ENCODE data around the gene ASCL2.

Gene ASCL2

DNA sequence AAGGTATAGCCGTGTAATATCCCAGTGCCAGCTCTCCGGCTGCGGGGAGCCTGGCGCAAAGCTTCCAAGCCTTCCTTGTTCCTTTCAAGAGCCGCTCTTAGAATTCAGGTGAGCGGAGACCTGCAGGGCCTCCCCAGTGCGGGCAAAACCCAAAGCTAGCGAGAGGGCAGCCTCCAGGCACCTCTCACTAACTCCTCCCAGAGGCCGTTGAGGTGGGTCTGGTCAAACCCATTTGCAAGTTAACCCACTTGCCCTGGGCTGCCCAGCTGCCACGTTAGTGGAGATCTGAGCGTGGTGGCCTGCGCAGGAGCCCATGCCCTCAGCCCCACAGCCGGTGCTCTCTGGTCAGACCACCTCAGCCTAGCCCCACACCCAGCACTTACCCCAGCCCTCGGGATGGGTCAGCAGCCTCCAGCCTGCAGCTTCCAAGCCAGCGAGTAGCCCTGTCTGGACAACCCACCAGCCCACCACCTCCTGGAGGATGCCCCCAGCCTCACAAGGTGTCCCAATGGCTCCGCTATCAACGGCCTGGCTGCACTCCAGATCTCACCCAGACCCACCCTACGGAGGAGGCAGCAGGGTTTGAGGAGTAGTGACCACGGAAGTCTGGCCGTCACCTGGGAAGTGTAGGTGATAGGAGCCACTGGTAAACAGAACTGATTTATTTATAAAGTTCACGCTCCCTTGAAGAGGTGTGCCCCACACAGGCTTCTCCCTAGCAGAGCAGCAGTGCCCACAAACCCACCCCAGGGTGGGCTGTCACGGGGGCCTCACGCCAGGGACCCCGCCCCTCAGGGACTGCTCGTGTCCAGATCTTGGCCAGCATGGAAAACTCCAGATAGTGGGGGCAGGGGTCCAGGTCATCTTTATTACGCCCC, 2.3 kb downstream of the ASCL2 start:
- Histone ChIP-seq H3K9ac (ENCODE audit: low read length) (no peak overlapping the region), H3K36me3 (ENCODE audit: control insufficient read depth, insufficient read depth, low read length, severe bottlenecking) (no peaks in the 10 kb centered on the region), H3K27me3 (replicated peaks; ENCODE audit: control insufficient read depth, insufficient read depth, low read length) (peaks cover 25% of the 10 kb centered on the region), H3K4me1 (ENCODE audit: control insufficient read depth, insufficient read depth, low read length) (no peaks in the 10 kb centered on the region), H3K4me3 (ENCODE audit: low read length) (no peak overlapping the region), H3K9me3 (ENCODE audit: control insufficient read depth, low read length) (no peaks in the 10 kb centered on the region)
- no peak for DNase-seq (ENCODE audit: low read depth)

DNA sequence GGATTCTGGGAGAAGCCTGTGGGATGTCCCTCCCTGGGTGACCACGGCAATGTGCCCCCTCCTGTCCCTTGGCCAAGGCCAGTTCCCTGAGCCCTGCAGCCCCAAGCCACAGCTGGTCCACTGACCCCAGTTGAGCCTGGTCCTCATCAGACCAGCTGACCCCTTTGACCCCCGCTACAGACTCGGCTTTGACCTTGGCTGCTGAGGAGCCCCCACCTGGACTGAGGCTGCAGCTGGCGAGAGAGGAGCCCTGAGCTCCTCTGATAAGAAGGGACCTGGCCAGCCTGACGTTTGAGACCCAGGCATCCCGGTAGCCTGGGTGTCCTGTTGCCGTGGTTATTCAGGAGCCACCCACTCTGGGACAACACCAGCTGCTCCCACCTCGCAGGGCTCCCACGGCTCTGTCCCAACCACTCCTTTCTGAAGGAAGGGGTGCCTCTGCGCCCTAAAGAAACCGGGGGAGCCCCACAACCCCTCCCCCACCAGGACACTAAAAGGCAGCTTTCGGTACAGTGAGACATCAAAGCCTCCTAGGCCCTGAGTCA, 3.0 kb downstream of the ASCL2 start:
- H3K4me3 ChIP-seq (ENCODE audit: low read length): no peak overlapping the region
- no peaks in the 10 kb centered on the region for H3K36me3 ChIP-seq (ENCODE audit: control insufficient read depth, insufficient read depth, low read length, severe bottlenecking)
- no peaks in the 10 kb centered on the region for H3K4me1 ChIP-seq (ENCODE audit: control insufficient read depth, insufficient read depth, low read length)
- no peak overlapping the region for H3K9ac ChIP-seq (ENCODE audit: low read length)
- H3K9me3 ChIP-seq (ENCODE audit: control insufficient read depth, low read length): no peaks in the 10 kb centered on the region
- DNase-seq (ENCODE audit: low read depth): no peak
- peaks cover 20% of the 10 kb centered on the region for H3K27me3 ChIP-seq (replicated peaks; ENCODE audit: control insufficient read depth, insufficient read depth, low read length)

DNA sequence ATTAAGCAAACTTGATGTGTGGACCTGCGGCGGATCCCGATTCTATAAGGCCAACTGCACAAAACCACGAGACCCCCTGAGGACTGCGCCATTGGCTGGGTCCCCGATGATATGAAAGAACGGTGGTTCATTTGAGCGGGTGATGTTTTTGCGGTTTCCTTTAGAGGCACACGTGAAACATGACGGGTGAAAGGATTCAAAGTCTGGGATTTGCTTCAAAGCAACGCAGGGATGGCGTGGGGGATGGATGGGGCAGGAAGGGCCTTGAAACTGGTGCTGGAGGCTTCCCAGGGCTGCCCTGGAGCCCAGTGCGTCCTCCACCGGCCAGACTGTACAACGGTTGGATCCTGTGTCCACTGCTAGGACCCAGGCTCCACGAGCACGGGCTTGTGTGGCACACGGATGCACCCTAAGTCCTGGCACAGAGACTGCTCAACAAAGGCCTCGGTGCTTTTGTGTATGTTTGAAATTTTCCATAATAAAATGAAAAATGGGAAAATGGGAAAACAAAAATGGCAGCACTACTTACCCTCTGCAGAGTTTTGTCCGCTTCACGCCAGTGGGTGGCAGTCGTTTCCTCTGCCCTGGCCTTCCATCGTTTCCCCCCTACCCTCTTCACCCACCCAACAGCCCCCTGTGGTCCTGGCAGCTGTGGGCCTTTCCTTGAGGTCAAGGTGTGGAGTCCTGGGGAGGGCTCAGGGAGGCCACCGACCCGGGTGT, 3.6 kb downstream of the ASCL2 start:
- no peak overlapping the region for H3K9ac ChIP-seq (ENCODE audit: low read length)
- H3K4me1 ChIP-seq (ENCODE audit: control insufficient read depth, insufficient read depth, low read length): no peaks in the 10 kb centered on the region
- peaks cover 19% of the 10 kb centered on the region for H3K27me3 ChIP-seq (replicated peaks; ENCODE audit: control insufficient read depth, insufficient read depth, low read length)
- H3K4me3 ChIP-seq (ENCODE audit: low read length): no peak overlapping the region
- H3K36me3 ChIP-seq (ENCODE audit: control insufficient read depth, insufficient read depth, low read length, severe bottlenecking): no peaks in the 10 kb centered on the region
- no peaks in the 10 kb centered on the region for H3K9me3 ChIP-seq (ENCODE audit: control insufficient read depth, low read length)
- DNase-seq (ENCODE audit: low read depth): no peak

DNA sequence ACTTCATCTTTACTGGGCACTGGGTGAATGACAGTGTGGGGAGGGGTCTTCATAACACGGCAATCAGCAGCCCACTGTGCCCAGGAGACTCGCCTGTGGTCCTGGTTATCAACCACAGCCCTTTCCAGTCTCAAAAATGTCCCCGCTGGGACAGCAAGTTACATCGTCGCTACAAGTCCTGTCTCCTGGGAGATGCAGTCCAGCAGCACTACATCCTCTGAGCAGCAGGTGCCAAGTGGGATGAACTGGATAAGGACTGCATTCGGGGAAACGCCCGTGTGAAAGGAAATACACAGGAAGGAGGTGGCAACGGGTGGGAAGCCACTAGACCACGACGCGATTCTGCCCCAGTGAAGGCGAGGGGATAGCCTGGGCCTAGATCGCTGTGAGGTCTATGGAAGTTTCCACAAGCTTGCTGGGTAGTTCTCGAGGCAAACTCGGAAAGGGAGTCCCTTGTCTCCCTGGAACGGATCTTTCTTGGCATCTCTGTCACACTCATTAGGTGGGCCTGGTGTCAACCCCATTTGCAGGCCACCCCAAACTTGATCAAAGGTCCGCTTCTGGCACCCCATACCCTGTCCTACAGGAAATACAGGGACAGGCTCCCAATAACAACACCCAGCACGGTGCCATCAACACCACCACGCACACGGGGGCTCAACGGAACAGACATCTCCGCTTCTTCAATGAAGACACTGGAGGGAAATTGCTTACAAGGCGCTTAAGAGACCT, 4.4 kb downstream of the ASCL2 start:
- Histone ChIP-seq H3K4me1 (ENCODE audit: control insufficient read depth, insufficient read depth, low read length) (no peaks in the 10 kb centered on the region), H3K9me3 (ENCODE audit: control insufficient read depth, low read length) (no peaks in the 10 kb centered on the region), H3K27me3 (replicated peaks; ENCODE audit: control insufficient read depth, insufficient read depth, low read length) (peaks cover 17% of the 10 kb centered on the region), H3K4me3 (ENCODE audit: low read length) (no peak overlapping the region), H3K9ac (ENCODE audit: low read length) (no peak overlapping the region), H3K36me3 (ENCODE audit: control insufficient read depth, insufficient read depth, low read length, severe bottlenecking) (no peaks in the 10 kb centered on the region)
- DNase-seq (ENCODE audit: low read depth): no peak

DNA sequence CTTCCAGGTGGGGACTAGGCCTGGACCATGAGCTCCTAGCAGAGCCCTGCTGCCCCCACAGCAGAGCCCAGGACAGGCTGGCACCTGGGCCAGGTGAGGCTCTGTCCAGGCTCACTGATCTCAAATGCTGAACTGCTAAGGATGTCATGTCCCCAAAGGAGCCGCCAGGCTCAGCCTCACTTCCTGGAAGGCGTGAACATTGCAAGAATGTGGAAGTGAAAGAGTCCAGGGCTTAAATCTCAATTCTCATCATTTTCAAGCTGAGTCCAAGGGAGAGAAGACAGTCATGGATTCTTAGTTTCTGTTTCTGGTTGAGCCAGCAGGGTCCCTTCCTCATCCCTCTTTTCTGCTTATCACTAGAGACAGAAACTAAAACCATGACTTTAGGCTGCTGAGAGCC, 5.0 kb downstream of the ASCL2 start:
- DNase-seq (ENCODE audit: low read depth): no peak
- Histone ChIP-seq H3K27me3 (replicated peaks; ENCODE audit: control insufficient read depth, insufficient read depth, low read length) (peaks cover 23% of the 10 kb centered on the region), H3K4me1 (ENCODE audit: control insufficient read depth, insufficient read depth, low read length) (no peaks in the 10 kb centered on the region), H3K4me3 (ENCODE audit: low read length) (no peak overlapping the region), H3K9ac (ENCODE audit: low read length) (no peak overlapping the region), H3K9me3 (ENCODE audit: control insufficient read depth, low read length) (no peaks in the 10 kb centered on the region), H3K36me3 (ENCODE audit: control insufficient read depth, insufficient read depth, low read length, severe bottlenecking) (no peaks in the 10 kb centered on the region)

DNA sequence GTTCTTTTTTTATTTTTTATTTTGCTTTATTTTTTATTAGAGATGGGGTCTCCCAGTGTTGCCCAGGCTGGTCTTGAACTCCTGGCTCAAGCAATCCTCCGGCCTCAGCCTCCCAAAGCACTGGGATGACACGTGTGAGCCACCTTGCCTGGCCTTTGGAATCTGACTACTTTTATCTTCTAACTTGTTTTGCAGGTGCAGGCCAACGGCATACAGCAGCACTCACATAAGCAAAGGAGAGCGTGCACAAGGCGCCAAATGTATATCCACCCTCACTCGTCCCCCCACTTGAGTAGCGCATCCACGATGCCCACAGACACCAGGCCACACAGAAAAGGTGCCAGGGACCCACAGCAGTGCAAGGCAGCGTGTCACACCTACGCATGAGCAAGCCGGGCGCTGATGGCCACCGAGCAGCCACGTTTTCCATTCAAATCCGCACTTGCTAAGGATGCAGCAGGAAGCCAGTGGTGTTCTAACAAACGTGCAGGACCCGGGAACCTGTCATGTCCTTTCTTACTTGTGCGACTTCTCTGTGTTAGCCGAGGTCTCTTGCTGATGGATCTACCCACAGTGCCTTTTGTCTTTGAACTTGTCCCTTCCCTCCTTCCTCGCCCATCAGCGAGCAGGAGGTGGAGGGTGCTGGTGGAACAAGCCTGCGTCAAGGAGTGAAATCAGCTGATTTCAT, 5.9 kb downstream of the ASCL2 start:
- Histone ChIP-seq H3K36me3 (ENCODE audit: control insufficient read depth, insufficient read depth, low read length, severe bottlenecking) (no peaks in the 10 kb centered on the region), H3K9me3 (ENCODE audit: control insufficient read depth, low read length) (no peaks in the 10 kb centered on the region), H3K9ac (ENCODE audit: low read length) (no peak overlapping the region), H3K4me1 (ENCODE audit: control insufficient read depth, insufficient read depth, low read length) (no peaks in the 10 kb centered on the region), H3K4me3 (ENCODE audit: low read length) (no peak overlapping the region), H3K27me3 (replicated peaks; ENCODE audit: control insufficient read depth, insufficient read depth, low read length) (peaks cover 28% of the 10 kb centered on the region)
- no peak for DNase-seq (ENCODE audit: low read depth)

DNA sequence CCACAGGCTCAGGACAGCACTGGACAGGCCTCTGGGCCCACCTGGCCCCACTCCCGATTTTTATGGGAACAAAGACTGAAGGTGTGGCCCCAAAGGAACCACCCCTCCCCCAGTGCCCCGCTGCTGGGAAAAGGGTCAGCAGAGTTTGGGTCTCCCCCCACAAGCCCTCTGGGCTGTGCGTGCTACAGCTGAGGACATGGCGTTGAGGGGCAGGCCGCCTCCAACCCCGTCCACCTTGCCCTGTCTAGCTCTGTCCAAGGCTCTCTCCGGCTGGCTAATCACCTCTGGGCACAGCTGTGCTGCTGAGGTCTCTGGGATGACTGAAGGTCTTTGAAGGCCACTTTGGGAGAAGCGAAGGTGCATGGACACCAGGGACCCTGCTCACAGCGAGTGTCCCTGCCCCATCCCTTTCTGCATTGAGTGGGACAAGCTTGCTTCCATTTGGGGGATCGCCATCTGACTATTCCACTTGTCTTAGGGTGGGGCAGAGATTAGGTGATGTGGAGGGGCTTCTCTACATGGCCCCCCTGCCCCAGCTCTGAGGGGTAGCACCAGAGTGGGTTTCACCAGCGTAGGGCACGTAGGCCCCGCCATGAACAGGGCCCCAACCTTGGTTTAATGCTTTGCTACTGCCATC, 6.5 kb downstream of the ASCL2 start:
- Histone ChIP-seq H3K36me3 (ENCODE audit: control insufficient read depth, insufficient read depth, low read length, severe bottlenecking) (no peaks in the 10 kb centered on the region), H3K9ac (ENCODE audit: low read length) (no peak overlapping the region), H3K9me3 (ENCODE audit: control insufficient read depth, low read length) (no peaks in the 10 kb centered on the region), H3K4me1 (ENCODE audit: control insufficient read depth, insufficient read depth, low read length) (no peaks in the 10 kb centered on the region), H3K4me3 (ENCODE audit: low read length) (no peak overlapping the region), H3K27me3 (replicated peaks; ENCODE audit: control insufficient read depth, insufficient read depth, low read length) (peaks cover 33% of the 10 kb centered on the region)
- no peak for DNase-seq (ENCODE audit: low read depth)

DNA sequence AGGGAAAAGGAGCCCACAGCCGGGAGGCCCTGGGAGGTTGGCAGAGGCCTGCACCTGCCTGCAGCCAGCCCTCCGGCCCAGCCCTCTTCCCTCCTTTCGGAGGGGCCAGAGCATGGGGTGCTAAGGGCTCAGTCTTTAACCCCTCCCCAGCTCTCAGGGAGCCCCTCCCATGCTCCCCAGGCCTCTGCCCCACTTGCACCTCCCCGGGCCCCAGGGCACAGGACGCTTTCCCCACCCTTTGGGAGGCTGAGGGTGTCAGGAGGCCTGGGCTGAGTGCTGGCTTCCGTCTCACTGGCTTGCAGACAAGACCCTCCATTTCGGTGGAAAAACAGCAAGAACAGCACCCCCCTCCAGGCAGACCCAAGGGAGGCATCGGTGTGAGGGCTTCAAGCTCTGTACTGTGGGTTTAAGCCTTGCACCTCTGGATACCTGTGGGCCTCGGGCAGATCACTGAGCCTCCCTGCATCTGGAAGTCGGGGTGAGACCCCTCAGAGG, 7.3 kb downstream of the ASCL2 start:
- H3K9ac ChIP-seq (ENCODE audit: low read length): no peak overlapping the region
- no peaks in the 10 kb centered on the region for H3K4me1 ChIP-seq (ENCODE audit: control insufficient read depth, insufficient read depth, low read length)
- H3K36me3 ChIP-seq (ENCODE audit: control insufficient read depth, insufficient read depth, low read length, severe bottlenecking): no peaks in the 10 kb centered on the region
- H3K9me3 ChIP-seq (ENCODE audit: control insufficient read depth, low read length): no peaks in the 10 kb centered on the region
- no peak for DNase-seq (ENCODE audit: low read depth)
- H3K27me3 ChIP-seq (replicated peaks; ENCODE audit: control insufficient read depth, insufficient read depth, low read length): peaks cover 28% of the 10 kb centered on the region
- no peak overlapping the region for H3K4me3 ChIP-seq (ENCODE audit: low read length)

DNA sequence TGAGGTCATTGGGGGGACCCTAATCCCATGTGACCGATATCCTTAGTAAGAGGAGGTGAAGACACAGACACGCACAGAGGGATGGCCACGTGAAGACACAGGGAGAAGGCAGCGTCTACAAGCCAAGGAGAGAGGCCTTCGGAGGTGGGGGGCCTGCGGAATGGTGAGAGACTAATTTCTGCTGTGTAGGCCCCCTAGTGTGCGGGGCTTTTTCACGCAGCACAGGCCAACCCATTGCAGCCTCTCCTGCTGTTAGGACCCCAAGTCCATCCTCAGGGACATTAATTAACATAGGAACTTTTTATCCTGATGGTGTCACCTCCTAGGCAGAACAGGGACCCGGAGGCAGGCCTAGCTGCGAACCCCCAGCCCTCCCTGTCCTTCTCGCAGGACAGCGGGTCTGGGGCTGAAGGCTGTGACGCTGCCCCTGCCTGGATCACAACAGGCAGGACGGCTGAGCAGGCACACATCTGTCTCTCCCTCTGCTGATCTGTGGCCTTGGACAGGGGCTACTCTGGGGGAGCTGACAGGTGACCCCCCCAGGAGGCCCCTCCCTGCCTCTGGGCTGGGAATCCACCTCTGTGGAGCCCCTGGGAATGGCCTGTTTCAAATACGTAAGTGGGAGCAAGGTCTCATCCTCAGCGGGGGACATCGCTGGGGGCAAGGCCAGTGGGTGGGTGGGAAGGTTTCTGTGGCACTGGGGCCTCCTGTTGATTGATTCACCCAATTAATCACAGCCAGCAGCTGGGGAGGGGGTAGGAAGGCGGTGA, 7.9 kb downstream of the ASCL2 start:
- Histone ChIP-seq H3K27me3 (replicated peaks; ENCODE audit: control insufficient read depth, insufficient read depth, low read length) (peaks cover 25% of the 10 kb centered on the region), H3K4me3 (ENCODE audit: low read length) (no peak overlapping the region)
- no peak for DNase-seq (ENCODE audit: low read depth)

More for the DNA sequence above, 7.9 kb downstream of the ASCL2 start:
- no peaks in the 10 kb centered on the region for H3K4me1 ChIP-seq (ENCODE audit: control insufficient read depth, insufficient read depth, low read length)
- H3K9ac ChIP-seq (ENCODE audit: low read length): no peak overlapping the region
- no peaks in the 10 kb centered on the region for H3K9me3 ChIP-seq (ENCODE audit: control insufficient read depth, low read length)
- no peaks in the 10 kb centered on the region for H3K36me3 ChIP-seq (ENCODE audit: control insufficient read depth, insufficient read depth, low read length, severe bottlenecking)

All from adipocyte (in vitro differentiated cells).